GM12878 (cell line): Measurements from ENCODE around the gene FHL2. TPM values are rescaled to one million over a fixed set of nuclear protein-coding genes. Genes with fewer than 3 reads are reported as not detected.

ENCODE experiments used
- BHLHE40 ChIP-seq, 2 experiments: fragments of 450-650 bp in 1 of 2; IDR thresholded peaks; 2 replicates each; pipeline ENCODE4 v1.6.1; 2011 to 2017; ENCODE audit warnings: low read depth in 2 of 2, borderline replicate concordance in 1 of 2, improper control_type of control experiment in 1 of 2, low read length in 1 of 2, mild to moderate bottlenecking in 1 of 2
- CHD1 ChIP-seq: IDR thresholded peaks from 2 replicates; pipeline ENCODE4 v1.6.1; 2012; ENCODE audit warnings: low read depth, low read length, improper control_type of control experiment
- CREM ChIP-seq: IDR thresholded peaks from 2 replicates; pipeline ENCODE4 v1.6.1; 2014; ENCODE audit warnings: antibody characterized with exemption, low read depth
- E2F4 ChIP-seq: IDR thresholded peaks from 2 replicates; pipeline ENCODE4 v1.6.1; 2012; ENCODE audit warnings: low read depth, low read length, improper control_type of control experiment
- EED ChIP-seq: sonication (generic); IDR thresholded peaks from 2 replicates; pipeline ENCODE4 v1.6.1; 2016; ENCODE audit warnings: antibody characterized with exemption, low read depth
- EP300 ChIP-seq, 2 experiments: fragments of 150-350 bp in 1 of 2; IDR thresholded peaks; 2 replicates each; pipeline ENCODE4 v1.6.1; 2011 to 2012; ENCODE audit warnings: low read depth in 2 of 2, low read length in 2 of 2, borderline replicate concordance in 1 of 2, improper control_type of control experiment in 1 of 2, inconsistent platforms in 1 of 2; ENCODE audit not compliant: control insufficient read depth in 1 of 2
- IKZF1 ChIP-seq: fragments of 450-650 bp; conservative IDR thresholded peaks from 2 replicates; pipeline ENCODE4 v1.6.1; 2017; ENCODE audit warnings: antibody characterized with exemption, mild to moderate bottlenecking
- MYC ChIP-seq: IDR thresholded peaks from 2 replicates; pipeline ENCODE4 v1.6.1; 2011; ENCODE audit warnings: mild to moderate bottlenecking, low read length, moderate library complexity, inconsistent platforms; ENCODE audit not compliant: insufficient read depth, insufficient replicate concordance, insufficient read length, severe bottlenecking
- PAX5 ChIP-seq: IDR thresholded peaks from 2 replicates; pipeline ENCODE4 v1.6.1; 2011; ENCODE audit warnings: low read depth, low read length, borderline replicate concordance
- PML ChIP-seq: IDR thresholded peaks from 2 replicates; pipeline ENCODE4 v1.6.1; 2012; ENCODE audit warnings: low read length, inconsistent platforms
- ZBTB40 ChIP-seq: fragments of 450-650 bp; IDR thresholded peaks from 2 replicates; pipeline ENCODE4 v1.6.1; 2016; ENCODE audit warnings: mild to moderate bottlenecking, moderate library complexity, borderline replicate concordance
- ZNF217 ChIP-seq: fragments of 450-650 bp; IDR thresholded peaks from 2 replicates; pipeline ENCODE4 v1.6.1; 2017; ENCODE audit warnings: antibody characterized with exemption, mild to moderate bottlenecking
- ZSCAN29 ChIP-seq: fragments of 450-650 bp; IDR thresholded peaks from 2 replicates; pipeline ENCODE4 v1.6.1; 2017; ENCODE audit warnings: mild to moderate bottlenecking, moderate library complexity
- polyA plus RNA-seq, 11 experiments: library from polyadenylated mRNA; depleted of rRNA in 4 of 11; unstranded in 6 of 11; stranded (reverse) in 5 of 11; fragments of >200 nt; fragmentation: Nextera tagmentation in 4 of 11; fragmentation: Illumina TruSeq in 1 of 11; extraction: Ambion mirVana in 4 of 11; extraction: Trizol in 1 of 11; gene quantifications; 1 replicate in 1 of 11; 2 replicates in 10 of 11; pipeline versions ENCODE4 v1.2.1 to v1.2.3, GENCODE V29; 2011 to 2016; ENCODE audit warnings: inconsistent platforms in 2 of 11, missing spikeins in 2 of 11, low read depth in 1 of 11
- total RNA-seq, 4 experiments: library from RNA; depleted of rRNA in 3 of 4; stranded (reverse); fragments of >200 nt in 3 of 4; fragmentation: Illumina TruSeq in 1 of 4; extraction: Trizol in 1 of 4; gene quantifications; 2 replicates each; pipeline versions ENCODE4 v1.2.1 to v1.2.3, GENCODE V29; 2013 to 2021
- TF ChIP-seq, protein P1 (sequence below): fragments of 450-650 bp; IDR thresholded peaks from 2 replicates; pipeline ENCODE4 v1.6.1; 2017; ENCODE audit warnings: low read depth, mild to moderate bottlenecking, moderate library complexity
- TF ChIP-seq, protein P2 (sequence below): fragments of 450-650 bp; IDR thresholded peaks from 2 replicates; pipeline ENCODE4 v1.6.1; 2017; ENCODE audit warnings: mild to moderate bottlenecking, moderate library complexity

Gene FHL2
- total and polyA plus RNA-seq, 10 of the 15 experiments (the other 5 are each of a cell fraction or from before 2014, with no cell fraction given) = 2.2 to 9.9 (median 4.5) TPM

DNA sequence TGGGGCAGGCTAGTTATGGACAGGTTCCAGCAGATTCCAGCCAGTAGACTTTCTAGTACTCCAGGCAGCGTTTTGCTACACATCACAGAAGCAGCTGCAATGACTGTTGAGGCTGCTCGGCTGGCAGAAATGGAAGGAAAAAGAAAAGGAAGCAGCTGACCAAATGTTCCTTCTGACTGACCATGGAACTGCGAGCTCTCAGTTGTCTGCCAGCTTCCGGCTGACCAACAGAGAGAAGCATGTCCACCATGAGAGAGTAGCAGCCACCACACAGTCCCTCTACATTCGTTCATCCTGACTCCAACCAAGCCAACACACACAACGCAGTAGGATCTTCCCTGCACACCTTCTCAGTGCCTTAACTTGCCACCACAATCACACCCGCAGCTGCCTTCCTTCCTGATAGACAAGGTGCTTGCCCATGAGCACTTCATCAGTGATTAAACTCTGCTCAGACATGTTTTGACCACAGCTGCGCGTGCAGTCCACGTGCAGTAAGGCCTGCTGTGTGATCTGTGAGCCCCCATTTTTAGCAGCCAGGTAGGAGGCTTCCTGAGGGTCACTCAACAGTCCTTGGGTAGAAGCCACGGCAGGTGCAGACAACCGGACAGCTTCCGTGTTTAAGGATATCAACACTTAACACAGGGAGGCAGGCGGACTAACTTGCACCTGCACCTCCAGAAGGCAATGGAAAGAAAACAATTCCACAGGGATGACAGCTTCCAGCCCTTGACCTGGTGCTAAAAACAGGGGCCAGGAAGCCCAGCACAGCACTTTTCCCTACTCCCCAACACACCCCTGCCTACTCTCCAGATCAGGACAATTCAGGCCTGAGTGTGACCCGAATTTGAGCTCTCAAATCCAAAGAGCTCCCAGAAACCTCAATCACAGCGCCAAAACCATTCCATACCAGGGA lies 70.3 kb downstream of the FHL2 start (continued):
- TF ChIP-seq ZBTB40 (no peak), IKZF1 (peak; percentile 49), PML (no peak), E2F4 (no peak), CHD1 (no peak), ZSCAN29 (no peak), EP300 (IDR thresholded peaks at IDR 0.05; ENCODE audit: borderline replicate concordance in 1 of 2, control insufficient read depth in 1 of 2, low read depth in 2 of 2, low read length in 2 of 2) (no peak), EED (peak; percentile 41; the same call in 1 of the 2 replicates), MYC (peak; percentile 77), ZNF217 (no peak), CREM (0 out of 2 replicates have a peak, but pooled peaks have one; percentile 22), PAX5 (0 out of 2 replicates have a peak, but pooled peaks have one; percentile 36), BHLHE40 (IDR thresholded peaks at IDR 0.05; ENCODE audit: borderline replicate concordance in 1 of 2, low read depth in 2 of 2, low read length in 1 of 2) (peak; percentile 97 to 98)
- TF ChIP-seq, protein P1, sequence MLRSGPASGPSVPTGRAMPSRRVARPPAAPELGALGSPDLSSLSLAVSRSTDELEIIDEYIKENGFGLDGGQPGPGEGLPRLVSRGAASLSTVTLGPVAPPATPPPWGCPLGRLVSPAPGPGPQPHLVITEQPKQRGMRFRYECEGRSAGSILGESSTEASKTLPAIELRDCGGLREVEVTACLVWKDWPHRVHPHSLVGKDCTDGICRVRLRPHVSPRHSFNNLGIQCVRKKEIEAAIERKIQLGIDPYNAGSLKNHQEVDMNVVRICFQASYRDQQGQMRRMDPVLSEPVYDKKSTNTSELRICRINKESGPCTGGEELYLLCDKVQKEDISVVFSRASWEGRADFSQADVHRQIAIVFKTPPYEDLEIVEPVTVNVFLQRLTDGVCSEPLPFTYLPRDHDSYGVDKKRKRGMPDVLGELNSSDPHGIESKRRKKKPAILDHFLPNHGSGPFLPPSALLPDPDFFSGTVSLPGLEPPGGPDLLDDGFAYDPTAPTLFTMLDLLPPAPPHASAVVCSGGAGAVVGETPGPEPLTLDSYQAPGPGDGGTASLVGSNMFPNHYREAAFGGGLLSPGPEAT = peak; percentile 47; the same call in 1 of the 2 replicates
- TF ChIP-seq, protein P2, sequence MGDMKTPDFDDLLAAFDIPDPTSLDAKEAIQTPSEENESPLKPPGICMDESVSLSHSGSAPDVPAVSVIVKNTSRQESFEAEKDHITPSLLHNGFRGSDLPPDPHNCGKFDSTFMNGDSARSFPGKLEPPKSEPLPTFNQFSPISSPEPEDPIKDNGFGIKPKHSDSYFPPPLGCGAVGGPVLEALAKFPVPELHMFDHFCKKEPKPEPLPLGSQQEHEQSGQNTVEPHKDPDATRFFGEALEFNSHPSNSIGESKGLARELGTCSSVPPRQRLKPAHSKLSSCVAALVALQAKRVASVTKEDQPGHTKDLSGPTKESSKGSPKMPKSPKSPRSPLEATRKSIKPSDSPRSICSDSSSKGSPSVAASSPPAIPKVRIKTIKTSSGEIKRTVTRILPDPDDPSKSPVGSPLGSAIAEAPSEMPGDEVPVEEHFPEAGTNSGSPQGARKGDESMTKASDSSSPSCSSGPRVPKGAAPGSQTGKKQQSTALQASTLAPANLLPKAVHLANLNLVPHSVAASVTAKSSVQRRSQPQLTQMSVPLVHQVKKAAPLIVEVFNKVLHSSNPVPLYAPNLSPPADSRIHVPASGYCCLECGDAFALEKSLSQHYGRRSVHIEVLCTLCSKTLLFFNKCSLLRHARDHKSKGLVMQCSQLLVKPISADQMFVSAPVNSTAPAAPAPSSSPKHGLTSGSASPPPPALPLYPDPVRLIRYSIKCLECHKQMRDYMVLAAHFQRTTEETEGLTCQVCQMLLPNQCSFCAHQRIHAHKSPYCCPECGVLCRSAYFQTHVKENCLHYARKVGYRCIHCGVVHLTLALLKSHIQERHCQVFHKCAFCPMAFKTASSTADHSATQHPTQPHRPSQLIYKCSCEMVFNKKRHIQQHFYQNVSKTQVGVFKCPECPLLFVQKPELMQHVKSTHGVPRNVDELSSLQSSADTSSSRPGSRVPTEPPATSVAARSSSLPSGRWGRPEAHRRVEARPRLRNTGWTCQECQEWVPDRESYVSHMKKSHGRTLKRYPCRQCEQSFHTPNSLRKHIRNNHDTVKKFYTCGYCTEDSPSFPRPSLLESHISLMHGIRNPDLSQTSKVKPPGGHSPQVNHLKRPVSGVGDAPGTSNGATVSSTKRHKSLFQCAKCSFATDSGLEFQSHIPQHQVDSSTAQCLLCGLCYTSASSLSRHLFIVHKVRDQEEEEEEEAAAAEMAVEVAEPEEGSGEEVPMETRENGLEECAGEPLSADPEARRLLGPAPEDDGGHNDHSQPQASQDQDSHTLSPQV = no peak
